Thyroid gland (tissue), 4 donors: ENCODE measurements around the gene BEND7.

Experiments used
- POLR2A ChIP-seq, 2 donors: fragments of 450-650 bp; IDR thresholded peaks; one replicate each; pipeline ENCODE4 v1.6.1; 2017; ENCODE audit warnings: antibody characterized with exemption in 2 of 2, mild to moderate bottlenecking in 2 of 2, moderate library complexity in 1 of 2
- TF ChIP-seq, protein P1 (sequence below), 6 experiments: fragments of 200-600 bp in 3 of 6; fragments of 450-650 bp in 3 of 6; sonication (generic) in 3 of 6; IDR thresholded peaks; one replicate each; pipeline ENCODE4 v1.5.1; 2016 to 2019; ENCODE audit warnings: antibody characterized with exemption in 6 of 6, mild to moderate bottlenecking in 2 of 6, inconsistent platforms in 1 of 6, moderate library complexity in 1 of 6

DNA sequence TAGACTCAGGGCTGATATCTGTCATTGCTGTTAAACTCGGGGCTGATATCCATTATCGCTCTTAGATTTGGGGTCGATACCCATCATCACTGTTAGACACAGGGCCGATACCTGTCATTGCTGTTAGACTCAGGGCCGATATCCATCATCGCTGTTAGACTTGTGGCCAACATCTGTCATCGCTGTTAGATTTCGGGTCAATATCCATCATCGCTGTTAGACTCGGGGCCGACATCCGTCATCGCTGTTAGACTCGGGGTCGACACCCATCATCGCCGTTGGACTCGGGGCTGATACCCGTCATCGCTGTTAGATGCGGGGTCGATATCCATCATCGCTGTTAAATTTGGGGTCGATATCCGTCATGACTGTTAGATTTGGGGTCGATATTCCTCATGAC, 54.8 kb downstream of the BEND7 start:
- no peak for TF ChIP-seq POLR2A (IDR thresholded peaks at IDR 0.05)
- TF ChIP-seq, protein P1, sequence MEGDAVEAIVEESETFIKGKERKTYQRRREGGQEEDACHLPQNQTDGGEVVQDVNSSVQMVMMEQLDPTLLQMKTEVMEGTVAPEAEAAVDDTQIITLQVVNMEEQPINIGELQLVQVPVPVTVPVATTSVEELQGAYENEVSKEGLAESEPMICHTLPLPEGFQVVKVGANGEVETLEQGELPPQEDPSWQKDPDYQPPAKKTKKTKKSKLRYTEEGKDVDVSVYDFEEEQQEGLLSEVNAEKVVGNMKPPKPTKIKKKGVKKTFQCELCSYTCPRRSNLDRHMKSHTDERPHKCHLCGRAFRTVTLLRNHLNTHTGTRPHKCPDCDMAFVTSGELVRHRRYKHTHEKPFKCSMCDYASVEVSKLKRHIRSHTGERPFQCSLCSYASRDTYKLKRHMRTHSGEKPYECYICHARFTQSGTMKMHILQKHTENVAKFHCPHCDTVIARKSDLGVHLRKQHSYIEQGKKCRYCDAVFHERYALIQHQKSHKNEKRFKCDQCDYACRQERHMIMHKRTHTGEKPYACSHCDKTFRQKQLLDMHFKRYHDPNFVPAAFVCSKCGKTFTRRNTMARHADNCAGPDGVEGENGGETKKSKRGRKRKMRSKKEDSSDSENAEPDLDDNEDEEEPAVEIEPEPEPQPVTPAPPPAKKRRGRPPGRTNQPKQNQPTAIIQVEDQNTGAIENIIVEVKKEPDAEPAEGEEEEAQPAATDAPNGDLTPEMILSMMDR (IDR thresholded peaks at IDR 0.05), result no peak
